WTC11 (cell line): Measurements from ENCODE around the gene BRI3. TPM values are rescaled to one million over a fixed set of nuclear protein-coding genes. Genes with fewer than 3 reads are reported as not detected.

ENCODE experiments used
- ATAC-seq: fragments of 200-7000 bp; cut with Tn5 transposase; 2 replicates; pipeline ENCODE4 v1.10.0; 2021; ENCODE audit warnings: mild to moderate bottlenecking, moderate library complexity
- Bru-seq: library from RNA; stranded (reverse); fragments of 400-500 nt; gene quantifications from one replicate; lab custom pipeline; 2021; lab: Mats Ljungman, UMichigan
- CTCF ChIA-PET: fragments of 300-600 bp; sonication (Branson Sonifier 250); formaldehyde crosslinking; loops from one replicate; lab custom pipeline; 2021; ENCODE audit warnings: antibody characterized with exemption; lab: Charles Lee
- POLR2A ChIA-PET: fragments of 350-600 bp; sonication (Branson Sonifier 250); formaldehyde crosslinking; loops from one replicate; lab custom pipeline; 2021; ENCODE audit warnings: antibody characterized with exemption; lab: Charles Lee
- DNase-seq: peaks from one replicate; pipeline ENCODE4 v3.0.0; 2021; ENCODE audit warnings: low spot score
- H3K27ac Mint-ChIP-seq: 2 replicates; pipeline ENCODE4 v1.8.0; 2021; ENCODE audit warnings: mixed read lengths
- H3K27me3 Mint-ChIP-seq: 2 replicates; pipeline ENCODE4 v1.8.0; 2021; ENCODE audit warnings: low read depth, mild to moderate bottlenecking, moderate library complexity, mixed read lengths
- H3K36me3 Mint-ChIP-seq: 2 replicates; pipeline ENCODE4 v1.8.0; 2021; ENCODE audit warnings: mixed read lengths
- H3K4me1 Mint-ChIP-seq: 2 replicates; pipeline ENCODE4 v1.8.0; 2022; ENCODE audit warnings: mixed read lengths
- H3K4me3 Mint-ChIP-seq: 2 replicates; pipeline ENCODE4 v1.8.0; 2021; ENCODE audit warnings: mild to moderate bottlenecking, moderate library complexity, mixed read lengths
- H3K9me3 Mint-ChIP-seq: 2 replicates; pipeline ENCODE4 v1.8.0; 2021; ENCODE audit warnings: mixed read lengths
- CDX4 ChIP-seq: fragments of 250-450 bp; sonication (Bioruptor Pico); IDR thresholded peaks from 2 replicates; pipeline ENCODE4 v1.9.0; 2021; ENCODE audit warnings: moderate library complexity, mild to moderate bottlenecking, inconsistent platforms, borderline replicate concordance
- CREB1 ChIP-seq: sonication (generic); formaldehyde crosslinking; IDR thresholded peaks from 2 replicates; pipeline ENCODE4 v1.8.0; 2023; ENCODE audit warnings: mild to moderate bottlenecking, missing genetic modification reagents
- CTCF ChIP-seq: fragments of 200-600 bp; IDR thresholded peaks from 2 replicates; pipeline ENCODE4 v1.8.0; 2022; ENCODE audit warnings: antibody characterized with exemption
- ELF4 ChIP-seq: sonication (generic); formaldehyde crosslinking; IDR thresholded peaks from 2 replicates; pipeline ENCODE4 v1.8.1; 2022; ENCODE audit warnings: low read depth, mild to moderate bottlenecking, moderate library complexity, missing genetic modification reagents
- ESRRA ChIP-seq: sonication (generic); formaldehyde crosslinking; IDR thresholded peaks from 2 replicates; pipeline ENCODE4 v1.8.1; 2022; ENCODE audit warnings: mild to moderate bottlenecking, missing genetic modification reagents, borderline replicate concordance
- FOXP4 ChIP-seq: sonication (generic); formaldehyde crosslinking; IDR thresholded peaks from 2 replicates; pipeline ENCODE4 v1.8.0; 2022; ENCODE audit warnings: mild to moderate bottlenecking, missing genetic modification reagents
- IRF1 ChIP-seq: sonication (generic); formaldehyde crosslinking; IDR thresholded peaks from 2 replicates; pipeline ENCODE4 v1.8.0; 2023; ENCODE audit warnings: missing genetic modification reagents
- MAX ChIP-seq: sonication (generic); formaldehyde crosslinking; IDR thresholded peaks from 2 replicates; pipeline ENCODE4 v1.8.0; 2022; ENCODE audit warnings: mild to moderate bottlenecking, missing genetic modification reagents
- MYBL2 ChIP-seq: sonication (generic); formaldehyde crosslinking; IDR thresholded peaks from 2 replicates; pipeline ENCODE4 v1.8.1; 2023; ENCODE audit warnings: mild to moderate bottlenecking, moderate library complexity, missing genetic modification reagents
- SP1 ChIP-seq: sonication (generic); formaldehyde crosslinking; conservative IDR thresholded peaks from 2 replicates; pipeline ENCODE4 v1.8.1; 2022; ENCODE audit warnings: missing genetic modification reagents
- USF1 ChIP-seq: sonication (generic); formaldehyde crosslinking; IDR thresholded peaks from 2 replicates; pipeline ENCODE4 v1.8.0; 2022; ENCODE audit warnings: mild to moderate bottlenecking, missing genetic modification reagents
- USF2 ChIP-seq: sonication (generic); formaldehyde crosslinking; IDR thresholded peaks from 2 replicates; pipeline ENCODE4 v1.8.1; 2023; ENCODE audit warnings: mild to moderate bottlenecking, missing genetic modification reagents, moderate library complexity
- ZBTB21 ChIP-seq: sonication (generic); formaldehyde crosslinking; IDR thresholded peaks from 2 replicates; pipeline ENCODE4 v1.8.1; 2023; ENCODE audit warnings: mild to moderate bottlenecking, missing genetic modification reagents, borderline replicate concordance
- ZNF671 ChIP-seq: fragments of 250-450 bp; sonication (Bioruptor Pico); IDR thresholded peaks from 2 replicates; pipeline ENCODE4 v1.8.0; 2021; ENCODE audit warnings: mild to moderate bottlenecking
- long read RNA-seq, 3 experiments: library from RNA in 1 of 3; library from capped mRNA in 1 of 3; library from polyadenylated mRNA in 1 of 3; unstranded in 2 of 3; stranded (forward) in 1 of 3; transcript quantifications; one replicate each; pipeline ENCODE4 v2.0.0, GENCODE V29; 2021
- total RNA-seq: library from RNA; stranded (reverse); gene quantifications from 3 replicates; pipeline ENCODE4 v1.2.3, GENCODE V29; 2021

The BRI3 gene
- total RNA-seq = 108 to 112 TPM (median 110 TPM) in 3 replicates
- Bru-seq, nascent RNA = percentile 73 among the genes with signal in this experiment
- long read RNA-seq, experiment 1, transcript BRI3-201 (3 exons, 780 nt) = major isoform, 23 of 33 reads
- long read RNA-seq, experiment 1, partial matches to known transcripts = 0 of 33 reads
- long read RNA-seq, experiment 1, other reads (novel, unspliced or antisense) = 9 of 33 reads
- long read RNA-seq, experiment 2, transcript BRI3-201 (3 exons, 780 nt) = major isoform, 140 of 156 reads
- long read RNA-seq, experiment 2, partial matches to known transcripts = 9 of 156 reads
- long read RNA-seq, experiment 2, other reads (novel, unspliced or antisense) = 7 of 156 reads
- long read RNA-seq, experiment 3 = 0 reads

- Mint-ChIP-seq H3K36me3 (peaks cover 5% of the 10 kb centered on the region; the same call in 1 of the 2 replicates), H3K4me3 (peak within 1 kb of the TSS; percentile 90), H3K9me3 (no peaks in the 10 kb centered on the region), H3K27ac (peak within 1 kb of the TSS; percentile 82), H3K27me3 (no peaks in the 10 kb centered on the region; the same call in 1 of the 2 replicates)
- peak; percentile 85 for DNase-seq
- CTCF ChIA-PET = interaction anchor here (0.8 to 1.3 kb wide), 3 partner anchors 13 to 120 kb away, joined by 3 to 5 read pairs (median 3); partner anchors contain the start of gene BAIAP2L1
- ATAC-seq = peak; percentile 87
- TF ChIP-seq ZBTB21 (CRISPR knock-in tag) (0 out of 2 replicates have a peak, but pooled peaks have one; percentile 53), MYBL2 (CRISPR knock-in tag) (no peak), SP1 (CRISPR knock-in tag) (peak; percentile 48; the same call in 1 of the 2 replicates), USF1 (CRISPR knock-in tag) (0 out of 2 replicates have a peak, but pooled peaks have one; percentile 16), USF2 (CRISPR knock-in tag) (peak; percentile 90), CDX4 (no peak), ZNF671 (CRISPR knock-in tag) (no peak), MAX (CRISPR knock-in tag) (peak; percentile 49; the same call in 1 of the 2 replicates), CTCF (peak; percentile 61), IRF1 (no peak)
- TF ChIP-seq, all 79 proteins: peak for 6
- peaks cover 30% of the 10 kb centered on the region for H3K4me1 Mint-ChIP-seq
- POLR2A ChIA-PET = interaction anchor here (0.6 kb wide), 1 partner anchor 544 kb away, joined by 3 read pairs; no protein-coding TSS in a partner anchor
These were observed at the start of gene BRI3 for GRCh38 chr7:98280791-98281756. TSS of gene BRI3 (plus strand) at chr7:98281686. CDS start at chr7:98281796, 110 bp downstream.

GRCh38 chr7:98232263-98232585 lies 49.3 kb upstream of the BRI3 start:
- Mint-ChIP-seq H3K9me3 (no peaks in the 10 kb centered on the region), H3K27ac (no peak overlapping the region), H3K36me3 (no peaks in the 10 kb centered on the region), H3K4me3 (no peak overlapping the region), H3K4me1 (no peaks in the 10 kb centered on the region), H3K27me3 (no peaks in the 10 kb centered on the region)
- ChIA-PET POLR2A (interaction anchor here (0.7 kb wide), 1 partner anchor 17 kb away, joined by 4 read pairs; no protein-coding TSS in a partner anchor), CTCF (interaction anchor here (1.0 kb wide), 1 partner anchor 211 kb away, joined by 3 read pairs; no protein-coding TSS in a partner anchor)
- DNase-seq = no peak
- TF ChIP-seq ELF4 (CRISPR knock-in tag) = no peak
- no peak for TF ChIP-seq CREB1 (CRISPR knock-in tag)
- no peak for ATAC-seq

GRCh38 chr7:98232799-98233198 lies 48.7 kb upstream of the BRI3 start:
- H3K27me3 Mint-ChIP-seq = no peaks in the 10 kb centered on the region
- ChIA-PET POLR2A (interaction anchor here (0.7 kb wide), 1 partner anchor 16 kb away, joined by 4 read pairs; no protein-coding TSS in a partner anchor), CTCF (interaction anchor here (1.0 kb wide), 1 partner anchor 211 kb away, joined by 3 read pairs; no protein-coding TSS in a partner anchor)
- H3K36me3 Mint-ChIP-seq = no peaks in the 10 kb centered on the region
- TF ChIP-seq ESRRA = no peak
- no peak for TF ChIP-seq FOXP4 (CRISPR knock-in tag)
- no peak overlapping the region for H3K27ac Mint-ChIP-seq
- no peaks in the 10 kb centered on the region for H3K9me3 Mint-ChIP-seq
- no peak overlapping the region for H3K4me3 Mint-ChIP-seq
- ATAC-seq = no peak
- DNase-seq = no peak
- H3K4me1 Mint-ChIP-seq = no peaks in the 10 kb centered on the region
